ENCODE measurements around the gene XRCC4.
"Not testable (repeated sequence)": the region's sequence is repeated elsewhere in the genome, so short reads cannot be mapped to it uniquely, and the experiment has no call there.

GRCh38 chr5:83067377-83067776, 10.0 kb upstream of the XRCC4 start:
- not testable (repeated sequence) for TF ChIP-seq EZH2 (IDR thresholded peaks at IDR 0.05; ENCODE audit: borderline replicate concordance, insufficient read depth, low read length, poor library complexity, severe bottlenecking); POLR2AphosphoS5 (IDR thresholded peaks at IDR 0.05)
